DMS53 treated with DMSO at 0.1 percent for 48 hours (cell line): Measurements from ENCODE around the gene CAPN5.
"Not testable (repeated sequence)": the region's sequence is repeated elsewhere in the genome, so short reads cannot be mapped to it uniquely, and the experiment has no call there.

Experiments used
- DNase-seq: peaks from one replicate; lab custom pipeline; 2025; ENCODE audit not compliant: unreplicated experiment; lab: John Stamatoyannopoulos, UW

CAPN5 gene

GRCh38 chr11:77066229-77067042 is at the start of gene CAPN5:
CAPN5 (plus strand) TSS chr11:77066971; CDS start chr11:77084887, 17,916 bp downstream.
- peak; percentile 95 for DNase-seq

- not testable (repeated sequence) for DNase-seq
These were observed 48.3 kb upstream of the CAPN5 start for GRCh38 chr11:77018396-77018924.

- DNase-seq: peak; percentile 95
These were observed 46.7 kb upstream of the CAPN5 start for GRCh38 chr11:77019976-77020595.

GRCh38 chr11:77020734-77021133 is 46.0 kb upstream of the CAPN5 start:
- DNase-seq: no peak

- no peak for DNase-seq
These were observed 42.0 kb upstream of the CAPN5 start for GRCh38 chr11:77024745-77025144.

GRCh38 chr11:77026221-77026620 is 40.5 kb upstream of the CAPN5 start:
- DNase-seq: no peak

- DNase-seq: no peak
These were observed 40.0 kb upstream of the CAPN5 start for GRCh38 chr11:77026743-77027142.

GRCh38 chr11:77027275-77027674 is 39.5 kb upstream of the CAPN5 start:
- no peak for DNase-seq

- no peak for DNase-seq
These were observed 36.9 kb upstream of the CAPN5 start for GRCh38 chr11:77029829-77030228.

- DNase-seq: no peak
These were observed 35.8 kb upstream of the CAPN5 start for GRCh38 chr11:77030834-77031414.

GRCh38 chr11:77031599-77031998 is 35.2 kb upstream of the CAPN5 start:
- no peak for DNase-seq

- no peak for DNase-seq
These were observed 31.7 kb upstream of the CAPN5 start for GRCh38 chr11:77035039-77035438.

GRCh38 chr11:77035580-77035979 is 31.2 kb upstream of the CAPN5 start:
- DNase-seq: no peak

- DNase-seq: peak; percentile 65
These were observed 30.4 kb upstream of the CAPN5 start for GRCh38 chr11:77036398-77036797.

GRCh38 chr11:77037057-77037456 is 29.7 kb upstream of the CAPN5 start:
- DNase-seq: no peak

- peak; percentile 63 for DNase-seq
These were observed 28.5 kb upstream of the CAPN5 start for GRCh38 chr11:77038029-77038824.

- peak; percentile 90 for DNase-seq
These were observed 27.9 kb upstream of the CAPN5 start for GRCh38 chr11:77038825-77039326.

- DNase-seq: peak; percentile 90
These were observed 27.0 kb upstream of the CAPN5 start for GRCh38 chr11:77039491-77040400.

- no peak for DNase-seq
These were observed 26.4 kb upstream of the CAPN5 start for GRCh38 chr11:77040401-77040777.

- no peak for DNase-seq
These were observed 25.9 kb upstream of the CAPN5 start for GRCh38 chr11:77040889-77041288.
